ENCODE data around the gene CELF2.

GRCh38 chr10:11249152-11249807, 231.6 kb downstream of the CELF2 start:
- TF ChIP-seq CTCF (IDR thresholded peaks at IDR 0.05) (no peak), EP300 (IDR thresholded peaks at IDR 0.05) (no peak)

Measured in sigmoid colon (tissue), 4 donors.